HEK293 (cell line): Measurements from ENCODE around the gene SSBP2.

Experiments used
- CTCF ChIA-PET: fragments of 350-600 bp; formaldehyde crosslinking; extraction: SDS; loops from one replicate; lab custom pipeline; 2021; ENCODE audit warnings: antibody characterized with exemption; lab: Yijun Ruan, JAX
- POLR2A ChIA-PET: fragments of 300-600 bp; formaldehyde crosslinking; extraction: SDS; loops from one replicate; lab custom pipeline; 2020; ENCODE audit warnings: antibody characterized with exemption, inconsistent platforms; lab: Yijun Ruan, JAX
- H3K27ac ChIP-seq: fragments of 200-500 bp; sonication (Bioruptor generic); 2 replicates; pipeline ENCODE4 v1.5.1; 2014; ENCODE audit warnings: low read depth, low read length, control low read depth, inconsistent platforms; ENCODE audit errors: extremely low read depth
- H3K36me3 ChIP-seq, 2 experiments: fragments of 200-500 bp in 1 of 2; sonication (Bioruptor generic) in 1 of 2; 1 replicate in 1 of 2; 2 replicates in 1 of 2; pipeline ENCODE4 v1.5.1; 2014 to 2017; ENCODE audit warnings: inconsistent platforms in 2 of 2, low read length in 2 of 2; ENCODE audit not compliant: control insufficient read depth in 2 of 2, insufficient read depth in 1 of 2
- H3K4me1 ChIP-seq: fragments of 200-500 bp; sonication (Bioruptor generic); 2 replicates; pipeline ENCODE4 v1.5.1; 2014; ENCODE audit warnings: mild to moderate bottlenecking, low read length, inconsistent platforms; ENCODE audit not compliant: control insufficient read depth, insufficient read depth
- H3K4me3 ChIP-seq: 2 replicates; pipeline ENCODE4 v1.5.1; 2011; ENCODE audit warnings: low read depth, mild to moderate bottlenecking, control low read depth, low read length, moderate library complexity
- H3K9me3 ChIP-seq: fragments of 200-500 bp; sonication (Bioruptor generic); 2 replicates; pipeline ENCODE4 v1.5.1; 2014; ENCODE audit warnings: low read depth, low read length, inconsistent platforms; ENCODE audit not compliant: control insufficient read depth, insufficient read depth
- GLIS2 ChIP-seq: fragments of 450-650 bp; formaldehyde crosslinking; IDR thresholded peaks from 2 replicates; pipeline ENCODE4 v1.5.1; 2016; ENCODE audit warnings: missing biosample characterization, missing genetic modification characterization
- HOXD13 ChIP-seq: sonication (generic); formaldehyde crosslinking; IDR thresholded peaks from 2 replicates; pipeline ENCODE4 v1.8.0; 2022; ENCODE audit warnings: missing genetic modification reagents, borderline replicate concordance
- KLF1 ChIP-seq: fragments of 450-650 bp; formaldehyde crosslinking; IDR thresholded peaks from 2 replicates; pipeline ENCODE4 v1.5.1; 2016; ENCODE audit warnings: missing biosample characterization, missing genetic modification characterization
- KLF9 ChIP-seq: fragments of 450-650 bp; formaldehyde crosslinking; IDR thresholded peaks from 2 replicates; pipeline ENCODE4 v1.5.1; 2016; ENCODE audit warnings: missing biosample characterization, missing genetic modification characterization, low read depth
- SCRT2 ChIP-seq: fragments of 450-650 bp; formaldehyde crosslinking; IDR thresholded peaks from 2 replicates; pipeline ENCODE4 v1.5.1; 2016; ENCODE audit warnings: missing biosample characterization, missing genetic modification characterization
- ZBTB20 ChIP-seq: fragments of 450-650 bp; formaldehyde crosslinking; IDR thresholded peaks from 2 replicates; pipeline ENCODE4 v1.5.1; 2016; ENCODE audit warnings: missing biosample characterization, missing genetic modification characterization
- ZNF239 ChIP-seq: fragments of 450-650 bp; formaldehyde crosslinking; IDR thresholded peaks from 2 replicates; pipeline ENCODE4 v1.5.1; 2016; ENCODE audit warnings: missing biosample characterization, missing genetic modification characterization
- ZNF335 ChIP-seq: fragments of 450-650 bp; formaldehyde crosslinking; conservative IDR thresholded peaks from 2 replicates; pipeline ENCODE4 v1.5.1; 2016; ENCODE audit warnings: missing biosample characterization, missing genetic modification characterization
- ZNF426 ChIP-seq: fragments of 450-650 bp; formaldehyde crosslinking; IDR thresholded peaks from 2 replicates; pipeline ENCODE4 v1.5.1; 2017; ENCODE audit warnings: missing biosample characterization, missing genetic modification characterization, mild to moderate bottlenecking, inconsistent platforms, moderate library complexity
- ZNF600 ChIP-seq: fragments of 450-650 bp; formaldehyde crosslinking; IDR thresholded peaks from 2 replicates; pipeline ENCODE4 v1.5.1; 2016; ENCODE audit warnings: missing biosample characterization, missing genetic modification characterization
- TF ChIP-seq, protein P1 (sequence below): fragments of 450-650 bp; formaldehyde crosslinking; IDR thresholded peaks from 2 replicates; pipeline ENCODE4 v1.5.1; 2016; ENCODE audit warnings: missing biosample characterization, missing genetic modification characterization
- TF ChIP-seq, protein P2 (sequence below): fragments of 450-650 bp; formaldehyde crosslinking; IDR thresholded peaks from 2 replicates; pipeline ENCODE4 v1.5.1; 2016; ENCODE audit warnings: missing biosample characterization, missing genetic modification characterization
- TF ChIP-seq, protein P3 (sequence below): fragments of 450-650 bp; formaldehyde crosslinking; IDR thresholded peaks from 2 replicates; pipeline ENCODE4 v1.5.1; 2016; ENCODE audit warnings: missing biosample characterization, missing genetic modification characterization, borderline replicate concordance
- TF ChIP-seq, protein P4 (sequence below): fragments of 450-650 bp; IDR thresholded peaks from 2 replicates; pipeline ENCODE4 v1.5.1; 2018; ENCODE audit warnings: missing biosample characterization, mild to moderate bottlenecking, missing genetic modification characterization
- TF ChIP-seq, protein P5 (sequence below): fragments of 450-650 bp; formaldehyde crosslinking; optimal IDR thresholded peaks from 2 replicates; pipeline ENCODE3; 2016; ENCODE audit warnings: missing biosample characterization, mild to moderate bottlenecking, missing genetic modification characterization

SSBP2 gene

DNA sequence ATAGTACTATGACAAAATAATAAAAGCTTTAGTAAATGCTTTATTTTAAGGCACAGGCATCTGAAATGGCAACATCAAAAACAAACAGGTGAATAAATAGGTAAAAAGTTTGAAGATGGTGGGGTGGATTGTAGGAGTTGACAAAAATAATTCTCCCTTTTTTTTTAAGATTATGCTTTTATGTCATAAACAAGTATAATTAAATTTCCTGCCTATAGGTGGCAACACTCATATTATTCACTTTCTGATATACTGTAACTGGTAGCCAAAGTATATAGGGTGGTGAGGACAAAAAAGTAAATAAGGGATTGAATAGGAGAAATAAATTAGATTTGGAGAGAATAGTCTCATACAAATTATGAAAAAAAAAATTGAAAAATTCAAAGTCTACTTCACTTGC, 236.9 kb downstream of the SSBP2 start:
- TF ChIP-seq ZNF600 (tag by site-specific recombination) (no peak), KLF1 (tag by site-specific recombination) (no peak), KLF9 (no peak), ZNF239 (tag by site-specific recombination) (no peak)
- TF ChIP-seq, protein P1, sequence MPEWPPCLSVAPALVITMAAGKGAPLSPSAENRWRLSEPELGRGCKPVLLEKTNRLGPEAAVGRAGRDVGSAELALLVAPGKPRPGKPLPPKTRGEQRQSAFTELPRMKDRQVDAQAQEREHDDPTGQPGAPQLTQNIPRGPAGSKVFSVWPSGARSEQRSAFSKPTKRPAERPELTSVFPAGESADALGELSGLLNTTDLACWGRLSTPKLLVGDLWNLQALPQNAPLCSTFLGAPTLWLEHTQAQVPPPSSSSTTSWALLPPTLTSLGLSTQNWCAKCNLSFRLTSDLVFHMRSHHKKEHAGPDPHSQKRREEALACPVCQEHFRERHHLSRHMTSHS (tag by site-specific recombination) = no peak
- TF ChIP-seq, protein P2, sequence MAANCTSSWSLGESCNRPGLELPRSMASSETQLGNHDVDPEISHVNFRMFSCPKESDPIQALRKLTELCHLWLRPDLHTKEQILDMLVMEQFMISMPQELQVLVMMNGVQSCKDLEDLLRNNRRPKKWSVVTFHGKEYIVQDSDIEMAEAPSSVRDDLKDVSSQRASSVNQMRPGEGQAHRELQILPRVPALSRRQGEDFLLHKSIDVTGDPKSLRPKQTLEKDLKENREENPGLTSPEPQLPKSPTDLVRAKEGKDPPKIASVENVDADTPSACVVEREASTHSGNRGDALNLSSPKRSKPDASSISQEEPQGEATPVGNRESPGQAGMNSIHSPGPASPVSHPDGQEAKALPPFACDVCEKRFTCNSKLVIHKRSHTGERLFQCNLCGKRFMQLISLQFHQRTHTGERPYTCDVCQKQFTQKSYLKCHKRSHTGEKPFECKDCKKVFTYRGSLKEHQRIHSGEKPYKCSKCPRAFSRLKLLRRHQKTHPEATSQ (tag by site-specific recombination) = no peak
- TF ChIP-seq, protein P3, sequence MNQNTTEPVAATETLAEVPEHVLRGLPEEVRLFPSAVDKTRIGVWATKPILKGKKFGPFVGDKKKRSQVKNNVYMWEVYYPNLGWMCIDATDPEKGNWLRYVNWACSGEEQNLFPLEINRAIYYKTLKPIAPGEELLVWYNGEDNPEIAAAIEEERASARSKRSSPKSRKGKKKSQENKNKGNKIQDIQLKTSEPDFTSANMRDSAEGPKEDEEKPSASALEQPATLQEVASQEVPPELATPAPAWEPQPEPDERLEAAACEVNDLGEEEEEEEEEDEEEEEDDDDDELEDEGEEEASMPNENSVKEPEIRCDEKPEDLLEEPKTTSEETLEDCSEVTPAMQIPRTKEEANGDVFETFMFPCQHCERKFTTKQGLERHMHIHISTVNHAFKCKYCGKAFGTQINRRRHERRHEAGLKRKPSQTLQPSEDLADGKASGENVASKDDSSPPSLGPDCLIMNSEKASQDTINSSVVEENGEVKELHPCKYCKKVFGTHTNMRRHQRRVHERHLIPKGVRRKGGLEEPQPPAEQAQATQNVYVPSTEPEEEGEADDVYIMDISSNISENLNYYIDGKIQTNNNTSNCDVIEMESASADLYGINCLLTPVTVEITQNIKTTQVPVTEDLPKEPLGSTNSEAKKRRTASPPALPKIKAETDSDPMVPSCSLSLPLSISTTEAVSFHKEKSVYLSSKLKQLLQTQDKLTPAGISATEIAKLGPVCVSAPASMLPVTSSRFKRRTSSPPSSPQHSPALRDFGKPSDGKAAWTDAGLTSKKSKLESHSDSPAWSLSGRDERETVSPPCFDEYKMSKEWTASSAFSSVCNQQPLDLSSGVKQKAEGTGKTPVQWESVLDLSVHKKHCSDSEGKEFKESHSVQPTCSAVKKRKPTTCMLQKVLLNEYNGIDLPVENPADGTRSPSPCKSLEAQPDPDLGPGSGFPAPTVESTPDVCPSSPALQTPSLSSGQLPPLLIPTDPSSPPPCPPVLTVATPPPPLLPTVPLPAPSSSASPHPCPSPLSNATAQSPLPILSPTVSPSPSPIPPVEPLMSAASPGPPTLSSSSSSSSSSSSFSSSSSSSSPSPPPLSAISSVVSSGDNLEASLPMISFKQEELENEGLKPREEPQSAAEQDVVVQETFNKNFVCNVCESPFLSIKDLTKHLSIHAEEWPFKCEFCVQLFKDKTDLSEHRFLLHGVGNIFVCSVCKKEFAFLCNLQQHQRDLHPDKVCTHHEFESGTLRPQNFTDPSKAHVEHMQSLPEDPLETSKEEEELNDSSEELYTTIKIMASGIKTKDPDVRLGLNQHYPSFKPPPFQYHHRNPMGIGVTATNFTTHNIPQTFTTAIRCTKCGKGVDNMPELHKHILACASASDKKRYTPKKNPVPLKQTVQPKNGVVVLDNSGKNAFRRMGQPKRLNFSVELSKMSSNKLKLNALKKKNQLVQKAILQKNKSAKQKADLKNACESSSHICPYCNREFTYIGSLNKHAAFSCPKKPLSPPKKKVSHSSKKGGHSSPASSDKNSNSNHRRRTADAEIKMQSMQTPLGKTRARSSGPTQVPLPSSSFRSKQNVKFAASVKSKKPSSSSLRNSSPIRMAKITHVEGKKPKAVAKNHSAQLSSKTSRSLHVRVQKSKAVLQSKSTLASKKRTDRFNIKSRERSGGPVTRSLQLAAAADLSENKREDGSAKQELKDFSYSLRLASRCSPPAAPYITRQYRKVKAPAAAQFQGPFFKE (tag by site-specific recombination) = no peak
- Histone ChIP-seq H3K27ac (no peak overlapping the region), H3K36me3 (no peaks in the 10 kb centered on the region), H3K9me3 (no peaks in the 10 kb centered on the region), H3K4me3 (no peak overlapping the region), H3K4me1 (no peaks in the 10 kb centered on the region)
- POLR2A ChIA-PET = no interaction called here
- CTCF ChIA-PET = no interaction called here

DNA sequence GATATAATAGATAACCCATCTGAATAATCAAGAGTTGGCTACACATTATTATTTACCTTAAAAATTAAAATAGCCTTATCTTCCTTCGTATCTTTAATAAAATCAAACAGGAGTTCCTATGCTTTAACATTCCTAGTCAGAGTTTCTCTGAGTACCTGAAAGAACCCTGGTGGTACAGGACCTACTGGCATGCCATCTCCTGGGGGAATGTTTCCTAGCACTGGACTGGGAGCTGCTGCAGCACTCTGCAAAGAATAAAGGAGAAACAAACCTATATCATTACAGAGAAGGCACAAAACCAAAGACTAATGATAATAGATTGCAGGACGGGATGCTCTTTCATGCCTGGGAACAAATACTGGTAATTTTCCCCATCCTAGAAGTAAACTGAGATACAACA, 237.4 kb downstream of the SSBP2 start:
- POLR2A ChIA-PET = no interaction called here
- H3K36me3 ChIP-seq = no peaks in the 10 kb centered on the region

More for the DNA sequence above, 237.4 kb downstream of the SSBP2 start:
- Histone ChIP-seq H3K9me3 (no peaks in the 10 kb centered on the region), H3K27ac (no peak overlapping the region), H3K4me1 (no peaks in the 10 kb centered on the region), H3K4me3 (no peak overlapping the region)
- TF ChIP-seq HOXD13 (CRISPR knock-in tag) = no peak
- TF ChIP-seq, protein P4, sequence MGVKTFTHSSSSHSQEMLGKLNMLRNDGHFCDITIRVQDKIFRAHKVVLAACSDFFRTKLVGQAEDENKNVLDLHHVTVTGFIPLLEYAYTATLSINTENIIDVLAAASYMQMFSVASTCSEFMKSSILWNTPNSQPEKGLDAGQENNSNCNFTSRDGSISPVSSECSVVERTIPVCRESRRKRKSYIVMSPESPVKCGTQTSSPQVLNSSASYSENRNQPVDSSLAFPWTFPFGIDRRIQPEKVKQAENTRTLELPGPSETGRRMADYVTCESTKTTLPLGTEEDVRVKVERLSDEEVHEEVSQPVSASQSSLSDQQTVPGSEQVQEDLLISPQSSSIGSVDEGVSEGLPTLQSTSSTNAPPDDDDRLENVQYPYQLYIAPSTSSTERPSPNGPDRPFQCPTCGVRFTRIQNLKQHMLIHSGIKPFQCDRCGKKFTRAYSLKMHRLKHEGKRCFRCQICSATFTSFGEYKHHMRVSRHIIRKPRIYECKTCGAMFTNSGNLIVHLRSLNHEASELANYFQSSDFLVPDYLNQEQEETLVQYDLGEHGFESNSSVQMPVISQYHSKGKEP (tag by site-specific recombination) = no peak
- TF ChIP-seq, protein P5, sequence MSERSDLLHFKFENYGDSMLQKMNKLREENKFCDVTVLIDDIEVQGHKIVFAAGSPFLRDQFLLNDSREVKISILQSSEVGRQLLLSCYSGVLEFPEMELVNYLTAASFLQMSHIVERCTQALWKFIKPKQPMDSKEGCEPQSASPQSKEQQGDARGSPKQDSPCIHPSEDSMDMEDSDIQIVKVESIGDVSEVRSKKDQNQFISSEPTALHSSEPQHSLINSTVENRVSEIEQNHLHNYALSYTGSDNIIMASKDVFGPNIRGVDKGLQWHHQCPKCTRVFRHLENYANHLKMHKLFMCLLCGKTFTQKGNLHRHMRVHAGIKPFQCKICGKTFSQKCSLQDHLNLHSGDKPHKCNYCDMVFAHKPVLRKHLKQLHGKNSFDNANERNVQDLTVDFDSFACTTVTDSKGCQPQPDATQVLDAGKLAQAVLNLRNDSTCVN (tag by site-specific recombination) = no peak
- TF ChIP-seq GLIS2 = no peak
- no peak for TF ChIP-seq SCRT2 (tag by site-specific recombination)
- no peak for TF ChIP-seq ZNF335
- TF ChIP-seq ZNF426 (tag by site-specific recombination) = no peak
- TF ChIP-seq ZBTB20 (tag by site-specific recombination) = no peak
- CTCF ChIA-PET = no interaction called here
